GM12878 (cell line): ENCODE results near the gene METTL17. TPM values are rescaled to one million over a fixed set of nuclear protein-coding genes. Genes with fewer than 3 reads are reported as not detected.

Experiments
- ATAC-seq: fragments of 200-7000 bp; cut with Tn5 transposase; 3 replicates; pipeline ENCODE4 v1.9.1; 2020; ENCODE audit warnings: mild to moderate bottlenecking, moderate library complexity
- BruUV-seq: library from RNA; stranded (reverse); fragments of 400-500 nt; replicated peaks from 2 replicates; lab custom pipeline; 2021; lab: Mats Ljungman, UMichigan
- CTCF ChIA-PET: fragments of 300-600 bp; sonication (Branson Sonifier 250); formaldehyde crosslinking; extraction: SDS; loops from one replicate; lab custom pipeline; 2021; ENCODE audit warnings: inconsistent platforms; lab: Yijun Ruan, JAX
- POLR2A ChIA-PET: fragments of 350-600 bp; formaldehyde crosslinking; extraction: SDS; loops from one replicate; lab custom pipeline; 2021; ENCODE audit warnings: inconsistent platforms; lab: Charles Lee
- RAD21 ChIA-PET: fragments of 300-600 bp; sonication (Branson Sonifier 250); formaldehyde crosslinking; loops from one replicate; lab custom pipeline; 2023; ENCODE audit warnings: antibody characterized with exemption; ENCODE audit not compliant: unreplicated experiment; lab: Charles Lee
- SMC1A ChIA-PET: fragments of 300-600 bp; sonication (Branson Sonifier 250); formaldehyde crosslinking; loops from one replicate; lab custom pipeline; 2023; ENCODE audit not compliant: unreplicated experiment, uncharacterized antibody; lab: Charles Lee
- DNase-seq: peaks from one replicate; pipeline ENCODE4 v3.0.0-alpha.2; 2011; ENCODE audit warnings: low read depth, low spot score
- FAIRE-seq: peaks from 3 replicates; lab custom pipeline; 2011; peaks lifted over from hg19 to GRCh38; lab: Jason Lieb, UNC
- H2AFZ ChIP-seq: 2 replicates; pipeline ENCODE4 v1.6.0; 2011; ENCODE audit warnings: low read depth, low read length, control low read depth; ENCODE audit not compliant: control insufficient read depth
- H3K27ac ChIP-seq: 2 replicates; pipeline ENCODE4 v1.5.1; 2011; ENCODE audit warnings: control low read depth; ENCODE audit not compliant: control insufficient read depth, insufficient read depth
- H3K27me3 ChIP-seq, 2 experiments: replicated peaks in 1 of 2; 2 replicates each; pipeline versions ENCODE4 v1.6.0 to v1.6.1; 2011; ENCODE audit warnings: low read length in 1 of 2; ENCODE audit not compliant: control insufficient read depth in 2 of 2, insufficient read depth in 2 of 2
- H3K36me3 ChIP-seq, 2 experiments: 2 replicates each; pipeline ENCODE4 v1.5.1; 2011; ENCODE audit warnings: low read length in 1 of 2; ENCODE audit not compliant: control insufficient read depth in 2 of 2, insufficient read depth in 2 of 2
- H3K4me1 ChIP-seq: 2 replicates; pipeline ENCODE4 v1.6.1; 2011; ENCODE audit warnings: mild to moderate bottlenecking, low read length, moderate library complexity, mixed read lengths; ENCODE audit not compliant: control insufficient read depth, insufficient read depth
- H3K4me2 ChIP-seq: 2 replicates; pipeline ENCODE4 v1.6.0; 2011; ENCODE audit warnings: control low read depth; ENCODE audit not compliant: control insufficient read depth, insufficient read depth
- H3K4me3 ChIP-seq: fragments of 200-600 bp; sonication (generic); 2 replicates; pipeline ENCODE4 v1.5.1; 2016
- H3K79me2 ChIP-seq: 2 replicates; pipeline ENCODE4 v1.6.0; 2011; ENCODE audit warnings: low read length; ENCODE audit not compliant: control insufficient read depth, insufficient read depth
- H3K9ac ChIP-seq: 2 replicates; pipeline ENCODE4 v1.8.0; 2011; ENCODE audit warnings: low read length, control low read depth, mixed read lengths; ENCODE audit not compliant: control insufficient read depth, insufficient read depth
- H3K9me3 ChIP-seq: replicated peaks from 3 replicates; pipeline ENCODE4 v1.5.1; 2011; ENCODE audit warnings: mild to moderate bottlenecking, low read length; ENCODE audit not compliant: control insufficient read depth, insufficient read depth
- H4K20me1 ChIP-seq: 2 replicates; pipeline ENCODE4 v1.6.0; 2011; ENCODE audit not compliant: control insufficient read depth, insufficient read depth
- ATF2 ChIP-seq: IDR thresholded peaks from 2 replicates; pipeline ENCODE4 v1.6.1; 2012; ENCODE audit warnings: low read length, inconsistent platforms
- CEBPZ ChIP-seq: fragments of 150-350 bp; IDR thresholded peaks from 2 replicates; pipeline ENCODE4 v1.6.1; 2016; ENCODE audit warnings: low read depth, low read length
- EED ChIP-seq: sonication (generic); IDR thresholded peaks from 2 replicates; pipeline ENCODE4 v1.6.1; 2016; ENCODE audit warnings: antibody characterized with exemption, low read depth
- FOXM1 ChIP-seq: IDR thresholded peaks from 2 replicates; pipeline ENCODE4 v1.6.1; 2012; ENCODE audit warnings: low read depth, mild to moderate bottlenecking, inconsistent platforms, low read length, moderate library complexity
- IKZF1 ChIP-seq: fragments of 450-650 bp; conservative IDR thresholded peaks from 2 replicates; pipeline ENCODE4 v1.6.1; 2017; ENCODE audit warnings: antibody characterized with exemption, mild to moderate bottlenecking
- MEF2A ChIP-seq: IDR thresholded peaks from 2 replicates; pipeline ENCODE4 v1.6.1; 2011; ENCODE audit warnings: low read depth, mild to moderate bottlenecking, low read length, moderate library complexity; ENCODE audit not compliant: insufficient read depth
- MEF2B ChIP-seq: fragments of 450-650 bp; IDR thresholded peaks from 2 replicates; pipeline ENCODE4 v1.6.1; 2018; ENCODE audit warnings: mild to moderate bottlenecking, moderate library complexity; ENCODE audit not compliant: partially characterized antibody, poor library complexity, severe bottlenecking
- MYC ChIP-seq: IDR thresholded peaks from 2 replicates; pipeline ENCODE4 v1.6.1; 2011; ENCODE audit warnings: mild to moderate bottlenecking, low read length, moderate library complexity, inconsistent platforms; ENCODE audit not compliant: insufficient read depth, insufficient replicate concordance, insufficient read length, severe bottlenecking
- PBX3 ChIP-seq: IDR thresholded peaks from 2 replicates; pipeline ENCODE4 v1.6.1; 2011; ENCODE audit warnings: mild to moderate bottlenecking, low read depth, low read length, moderate library complexity; ENCODE audit not compliant: insufficient replicate concordance
- REST ChIP-seq: IDR thresholded peaks from 2 replicates; pipeline ENCODE4 v1.6.1; 2012; ENCODE audit warnings: mild to moderate bottlenecking, low read depth, low read length
- SREBF1 ChIP-seq: IDR thresholded peaks from 2 replicates; pipeline ENCODE4 v1.6.1; 2012; ENCODE audit warnings: mild to moderate bottlenecking, low read length
- WGBS: methylation state at CpG from one replicate; pipeline ENCODE4 v1.1.6; 2016; ENCODE audit warnings: low lambda C conversion rate; ENCODE audit not compliant: insufficient replicate concordance, insufficient coverage; ENCODE audit errors: missing lambda C conversion rate; 5-methylcytosine and 5-hydroxymethylcytosine counted together
- in situ Hi-C: fragments of 300-500 bp; cut with MboI; formaldehyde crosslinking; loops from 9 replicates; pipeline ENCODE4 v1.14.3; 2018; ENCODE audit warnings: mixed read lengths
- intact Hi-C: fragments of 100-400 bp; cut with micrococcal nuclease; formaldehyde crosslinking; loops from one replicate; pipeline ENCODE4 v1.14.2; 2022; ENCODE audit not compliant: unreplicated experiment
- polyA plus RNA-seq, 11 experiments: library from polyadenylated mRNA; depleted of rRNA in 4 of 11; unstranded in 6 of 11; stranded (reverse) in 5 of 11; fragments of >200 nt; fragmentation: Nextera tagmentation in 4 of 11; fragmentation: Illumina TruSeq in 1 of 11; extraction: Ambion mirVana in 4 of 11; extraction: Trizol in 1 of 11; gene quantifications; 1 replicate in 1 of 11; 2 replicates in 10 of 11; pipeline versions ENCODE4 v1.2.1 to v1.2.3, GENCODE V29; 2011 to 2016; ENCODE audit warnings: inconsistent platforms in 2 of 11, missing spikeins in 2 of 11, low read depth in 1 of 11
- total RNA-seq, 4 experiments: library from RNA; depleted of rRNA in 3 of 4; stranded (reverse); fragments of >200 nt in 3 of 4; fragmentation: Illumina TruSeq in 1 of 4; extraction: Trizol in 1 of 4; gene quantifications; 2 replicates each; pipeline versions ENCODE4 v1.2.1 to v1.2.3, GENCODE V29; 2013 to 2021

Gene METTL17
- total and polyA plus RNA-seq, 10 of the 15 experiments (the other 5 are each of a cell fraction or from before 2014, with no cell fraction given): 70.4 to 130 (median 97.5) TPM

GRCh38 chr14:21041676-21042433, 52.1 kb downstream of the METTL17 start, which contains the start of gene RNASE7:
TSS of gene RNASE7 (plus strand) at chr14:21042362. CDS start at chr14:21042993, 631 bp downstream.
- ATAC-seq: no peak
- no peak for TF ChIP-seq MEF2A
- TF ChIP-seq ATF2: no peak
- TF ChIP-seq EED: no peak
- no peak for TF ChIP-seq CEBPZ
- no peak for TF ChIP-seq MEF2B
- no peak for TF ChIP-seq IKZF1
- no peak for TF ChIP-seq PBX3
- no peak for TF ChIP-seq FOXM1
- no peak for TF ChIP-seq MYC
- TF ChIP-seq SREBF1: no peak
- no peak for TF ChIP-seq REST

More at GRCh38 chr14:21041676-21042433, 52.1 kb downstream of the METTL17 start, which contains the start of gene RNASE7:
- H4K20me1 ChIP-seq: no peaks in the 10 kb centered on the region
- ChIA-PET CTCF (interaction anchor here (1.0 to 4.3 kb wide), 2 partner anchors 22 to 27 kb away, joined by 3 to 57 read pairs; no protein-coding TSS in a partner anchor), RAD21 (interaction anchor here (2.1 to 3.5 kb wide), 2 partner anchors 26 to 27 kb away, joined by 5 to 24 read pairs; no protein-coding TSS in a partner anchor), POLR2A (no interaction called here), SMC1A (interaction anchor here (3.8 kb wide), 1 partner anchor 27 kb away, joined by 36 read pairs; no protein-coding TSS in a partner anchor)
- peaks cover 0 to 11% of the 10 kb centered on the region in 2 experiments; a peak in 2 of 4 replicates for H3K27me3 ChIP-seq
- no peak within 1 kb of the TSS for H3K4me2 ChIP-seq
- no TSS peak for BruUV-seq
- in situ Hi-C loops (no loop called here), intact Hi-C loops (no loop called here)
- no peak within 1 kb of the TSS for H3K9ac ChIP-seq
- no peak for DNase-seq
- no peak for FAIRE-seq
- H3K36me3 ChIP-seq: no peaks in the 10 kb centered on the region
- H3K9me3 ChIP-seq: no peaks in the 10 kb centered on the region
- H3K79me2 ChIP-seq: no peaks in the 10 kb centered on the region
- H3K27ac ChIP-seq: no peak within 1 kb of the TSS
- H3K4me1 ChIP-seq: no peaks in the 10 kb centered on the region
- H2AFZ ChIP-seq: no peak within 1 kb of the TSS
- no peak within 1 kb of the TSS for H3K4me3 ChIP-seq
- WGBS: 31% methylated on average over 11 of the region's 11 CpGs
